Osteoblast (primary cell): ENCODE measurements around the gene NOC2L. TPM values are rescaled to one million over a fixed set of nuclear protein-coding genes. Genes with fewer than 3 reads are reported as not detected.
A peak's percentile ranks its signal among the peaks of the same experiment; 100 is the strongest.

Source experiments
- DNase-seq: peaks from one replicate; pipeline ENCODE4 v3.0.0; 2011; ENCODE audit warnings: low spot score, mixed read lengths; ENCODE audit not compliant: insufficient read length; ENCODE audit errors: missing footprints
- H2AFZ ChIP-seq: 2 replicates; pipeline ENCODE4 v1.6.0; 2011; ENCODE audit warnings: mild to moderate bottlenecking, low read length
- H3K27ac ChIP-seq: 2 replicates; pipeline ENCODE4 v1.5.1; 2011; ENCODE audit warnings: mild to moderate bottlenecking, low read depth, low read length, moderate library complexity
- H3K27me3 ChIP-seq: 2 replicates; pipeline ENCODE4 v1.6.0; 2012; ENCODE audit warnings: mild to moderate bottlenecking, control low read depth, inconsistent platforms, low read length, moderate library complexity; ENCODE audit not compliant: insufficient read depth
- H3K36me3 ChIP-seq: 2 replicates; pipeline ENCODE4 v1.5.1; 2011; ENCODE audit warnings: mild to moderate bottlenecking, low read length, control low read depth, moderate library complexity; ENCODE audit not compliant: insufficient read depth
- H3K4me1 ChIP-seq: 2 replicates; pipeline ENCODE4 v1.5.1; 2011; ENCODE audit warnings: mild to moderate bottlenecking, low read length, control low read depth, moderate library complexity; ENCODE audit not compliant: insufficient read depth
- H3K4me2 ChIP-seq: 2 replicates; pipeline ENCODE4 v1.6.0; 2011; ENCODE audit warnings: mild to moderate bottlenecking, low read length; ENCODE audit not compliant: insufficient read depth
- H3K4me3 ChIP-seq: fragments of 200-600 bp; sonication (generic); 3 replicates; pipeline ENCODE4 v1.5.1; 2012; ENCODE audit warnings: mild to moderate bottlenecking, low read length, inconsistent platforms; ENCODE audit not compliant: insufficient read depth
- H3K79me2 ChIP-seq: 2 replicates; pipeline ENCODE4 v1.6.0; 2012; ENCODE audit warnings: mild to moderate bottlenecking, low read length, control low read depth, inconsistent platforms; ENCODE audit not compliant: insufficient read depth
- H3K9me3 ChIP-seq: 2 replicates; pipeline ENCODE4 v1.5.1; 2011; ENCODE audit warnings: low read depth, low read length, control low read depth
- H4K20me1 ChIP-seq: 2 replicates; pipeline ENCODE4 v1.6.0; 2012; ENCODE audit warnings: mild to moderate bottlenecking, low read length, control low read depth; ENCODE audit not compliant: insufficient read depth
- CTCF ChIP-seq: IDR thresholded peaks from 2 replicates; pipeline ENCODE4 v1.5.1; 2011; ENCODE audit warnings: mild to moderate bottlenecking, low read depth, low read length, moderate library complexity; ENCODE audit errors: extremely low read depth
- total RNA-seq: library from RNA; depleted of rRNA; stranded (reverse); fragments of >200 nt; gene quantifications from 2 replicates; pipeline ENCODE4 v1.2.3, GENCODE V29; 2012

The NOC2L gene
- total RNA-seq, 1 donor, result 47.8 TPM

DNA sequence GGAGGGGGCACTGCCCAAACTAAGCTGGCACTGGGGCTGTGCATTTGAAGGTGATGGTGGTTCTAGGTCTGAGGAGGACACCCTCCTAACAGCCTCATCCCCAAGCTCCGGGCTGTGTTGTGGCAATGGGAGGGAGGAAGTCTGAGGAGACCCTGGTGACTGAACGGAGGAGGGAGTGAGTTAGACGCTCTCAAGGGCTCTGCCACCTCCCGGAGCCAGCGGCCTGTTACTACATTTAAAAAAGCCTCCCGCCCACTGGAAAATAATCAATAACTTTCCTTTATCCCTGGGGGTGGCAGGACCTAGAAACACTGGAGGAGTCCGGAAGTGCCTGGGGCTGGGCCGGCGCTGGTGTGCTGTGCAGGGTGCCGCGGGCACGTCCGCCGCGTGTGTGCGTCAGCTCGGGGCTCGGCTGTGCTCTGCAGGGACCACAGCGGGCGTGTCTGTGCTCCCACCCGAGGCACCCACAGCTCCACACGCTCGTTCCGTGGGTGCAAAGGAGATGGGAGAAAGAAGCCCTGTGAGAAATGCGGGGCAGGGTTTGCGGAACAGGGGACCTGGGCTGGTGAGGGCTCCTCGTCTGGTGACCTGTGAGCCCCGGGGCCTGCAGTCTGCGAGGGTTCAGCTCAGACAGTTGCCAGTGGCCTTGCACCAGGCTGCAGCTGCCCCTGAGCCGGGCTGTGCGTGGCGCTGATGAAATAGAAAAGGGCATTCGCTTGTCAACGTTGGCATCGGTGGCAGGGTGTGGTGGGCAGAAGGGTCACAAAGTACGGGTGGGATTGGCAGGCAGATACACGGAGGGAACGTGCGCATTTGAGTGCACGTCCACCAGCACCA, 30.0 kb downstream of the NOC2L start:
- Histone ChIP-seq H3K4me2 (no peak overlapping the region), H3K36me3 (no peaks in the 10 kb centered on the region), H3K79me2 (no peaks in the 10 kb centered on the region), H4K20me1 (peaks cover 42% of the 10 kb centered on the region), H3K27me3 (no peaks in the 10 kb centered on the region), H3K9me3 (no peaks in the 10 kb centered on the region), H2AFZ (no peak overlapping the region), H3K4me3 (no peak overlapping the region), H3K27ac (no peak overlapping the region), H3K4me1 (peaks cover 4% of the 10 kb centered on the region)
- no peak for TF ChIP-seq CTCF
- DNase-seq, result no peak

DNA sequence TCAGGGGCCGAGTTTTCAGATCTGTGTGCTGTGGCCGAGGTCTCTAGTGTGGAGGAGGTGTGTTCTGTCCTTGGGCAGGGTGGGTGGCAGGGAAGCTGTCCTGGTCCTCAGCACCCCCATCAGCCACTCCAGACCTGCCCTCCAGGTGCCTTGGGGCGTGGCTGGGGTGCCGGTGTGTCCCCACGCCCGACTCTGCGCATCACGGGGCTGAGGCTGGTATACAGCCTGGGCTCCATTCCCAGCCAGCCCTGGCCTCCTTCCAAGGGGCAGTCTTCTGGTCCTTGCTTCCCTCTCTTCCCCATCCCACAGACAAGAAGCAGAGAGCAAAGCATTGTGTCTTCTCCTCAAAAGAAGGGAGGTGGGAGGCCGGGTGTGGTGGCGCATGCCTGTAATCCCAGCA, 31.3 kb downstream of the NOC2L start:
- Histone ChIP-seq H3K4me3 (no peak overlapping the region), H3K4me1 (peaks cover 4% of the 10 kb centered on the region), H3K9me3 (no peaks in the 10 kb centered on the region), H3K27ac (no peak overlapping the region), H2AFZ (no peak overlapping the region), H3K79me2 (no peaks in the 10 kb centered on the region), H4K20me1 (peaks cover 47% of the 10 kb centered on the region), H3K4me2 (no peak overlapping the region), H3K27me3 (no peaks in the 10 kb centered on the region), H3K36me3 (no peaks in the 10 kb centered on the region)
- DNase-seq, result no peak
- TF ChIP-seq CTCF, result no peak

GRCh38 chr1:927234-927633, 31.8 kb downstream of the NOC2L start:
- H3K27me3 ChIP-seq, result no peaks in the 10 kb centered on the region
- no peaks in the 10 kb centered on the region for H3K79me2 ChIP-seq
- no peak overlapping the region for H3K27ac ChIP-seq
- H3K36me3 ChIP-seq, result no peaks in the 10 kb centered on the region
- peaks cover 51% of the 10 kb centered on the region for H4K20me1 ChIP-seq
- no peak overlapping the region for H2AFZ ChIP-seq
- DNase-seq, result no peak
- no peaks in the 10 kb centered on the region for H3K9me3 ChIP-seq
- no peak overlapping the region for H3K4me3 ChIP-seq
- H3K4me1 ChIP-seq, result peaks cover 4% of the 10 kb centered on the region
- no peak overlapping the region for H3K4me2 ChIP-seq
- no peak for TF ChIP-seq CTCF

- no peak for TF ChIP-seq CTCF
- Histone ChIP-seq H3K4me3 (peak overlapping the region; percentile 75), H4K20me1 (peaks cover 54% of the 10 kb centered on the region), H3K36me3 (no peaks in the 10 kb centered on the region), H3K9me3 (no peaks in the 10 kb centered on the region), H3K4me1 (peaks cover 13% of the 10 kb centered on the region), H3K4me2 (peak overlapping the region; percentile 80), H3K27ac (no peak overlapping the region), H3K27me3 (no peaks in the 10 kb centered on the region), H2AFZ (no peak overlapping the region), H3K79me2 (no peaks in the 10 kb centered on the region)
- DNase-seq, result peak; percentile 96
Measured at GRCh38 chr1:925561-926421, 33.3 kb downstream of the NOC2L start.
